ENCODE measurements around the gene HTR3D.

HTR3D gene

GRCh38 chr3:184031187-184031792 is at the start of gene HTR3D:
Gene HTR3D, plus strand, starts transcription at chr3:184031742. Its CDS starts 0 bp downstream, at chr3:184031742.
- no peak for TF ChIP-seq CTCF (IDR thresholded peaks at IDR 0.05; ENCODE audit: low read depth, low read length)
- no peak within 1 kb of the TSS for H3K4me3 ChIP-seq (ENCODE audit: low read depth, low read length)

GRCh38 chr3:183981990-183982644 is 49.4 kb upstream of the HTR3D start:
- no peak for TF ChIP-seq CTCF (IDR thresholded peaks at IDR 0.05; ENCODE audit: low read depth, low read length)
- H3K4me3 ChIP-seq (ENCODE audit: low read depth, low read length) = no peak overlapping the region

GRCh38 chr3:183984127-183984740 is 47.3 kb upstream of the HTR3D start:
- no peak for TF ChIP-seq CTCF (IDR thresholded peaks at IDR 0.05; ENCODE audit: low read depth, low read length)
- no peak overlapping the region for H3K4me3 ChIP-seq (ENCODE audit: low read depth, low read length)

GRCh38 chr3:183984749-183985729 is 46.5 kb upstream of the HTR3D start:
- no peak overlapping the region for H3K4me3 ChIP-seq (ENCODE audit: low read depth, low read length)
- TF ChIP-seq CTCF (IDR thresholded peaks at IDR 0.05; ENCODE audit: low read depth, low read length) = no peak

- no peak for TF ChIP-seq CTCF (IDR thresholded peaks at IDR 0.05; ENCODE audit: low read depth, low read length)
Measured at GRCh38 chr3:183987000-183987600, 44.4 kb upstream of the HTR3D start.

GRCh38 chr3:183988216-183988790 is 43.2 kb upstream of the HTR3D start:
- H3K4me3 ChIP-seq (ENCODE audit: low read depth, low read length) = no peak overlapping the region
- no peak for TF ChIP-seq CTCF (IDR thresholded peaks at IDR 0.05; ENCODE audit: low read depth, low read length)

More at GRCh38 chr3:183987000-183987600, 44.4 kb upstream of the HTR3D start:
- no peak overlapping the region for H3K4me3 ChIP-seq (ENCODE audit: low read depth, low read length)
